ENCODE data around the gene AGMO.

DNA sequence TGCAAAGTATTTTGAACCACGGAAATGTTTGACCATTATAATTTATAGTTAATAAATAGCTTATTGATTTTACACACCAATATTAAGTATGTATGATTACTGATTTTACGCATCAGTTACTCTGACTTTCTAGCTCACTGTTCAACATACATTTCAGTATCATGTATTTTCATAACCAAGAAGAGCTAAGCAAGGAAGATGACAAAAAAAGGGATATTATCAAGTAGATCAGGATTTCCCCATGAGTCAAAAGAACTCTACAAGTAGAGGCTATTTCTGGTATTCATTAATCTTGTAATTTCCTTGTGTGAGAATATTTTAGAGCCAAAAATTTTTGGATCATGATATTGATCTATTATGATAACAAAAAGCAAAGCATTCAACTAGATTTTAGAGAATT, 131.6 kb downstream of the AGMO start:
- TF ChIP-seq, protein P1, sequence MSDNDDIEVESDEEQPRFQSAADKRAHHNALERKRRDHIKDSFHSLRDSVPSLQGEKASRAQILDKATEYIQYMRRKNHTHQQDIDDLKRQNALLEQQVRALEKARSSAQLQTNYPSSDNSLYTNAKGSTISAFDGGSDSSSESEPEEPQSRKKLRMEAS (IDR thresholded peaks at IDR 0.05; ENCODE audit: low read depth, low read length): no peak
- TF ChIP-seq CTCF (IDR thresholded peaks at IDR 0.05; ENCODE audit: low read depth, low read length) (no peak), MYC (IDR thresholded peaks at IDR 0.05; ENCODE audit: low read depth, low read length) (no peak)
